Activated gamma-delta T cell treated with Interleukin-2 at 50 U/mL for 16 hours (primary cell): Measurements from ENCODE around the gene MSLN.

ENCODE experiments used
- DNase-seq: peaks from one replicate; pipeline ENCODE4 v3.0.0-alpha.2; 2020

Gene MSLN

GRCh38 chr16:813916-814412, 53.4 kb downstream of the MSLN start:
- no peak for DNase-seq

GRCh38 chr16:814974-815373, 54.4 kb downstream of the MSLN start:
- no peak for DNase-seq

DNA sequence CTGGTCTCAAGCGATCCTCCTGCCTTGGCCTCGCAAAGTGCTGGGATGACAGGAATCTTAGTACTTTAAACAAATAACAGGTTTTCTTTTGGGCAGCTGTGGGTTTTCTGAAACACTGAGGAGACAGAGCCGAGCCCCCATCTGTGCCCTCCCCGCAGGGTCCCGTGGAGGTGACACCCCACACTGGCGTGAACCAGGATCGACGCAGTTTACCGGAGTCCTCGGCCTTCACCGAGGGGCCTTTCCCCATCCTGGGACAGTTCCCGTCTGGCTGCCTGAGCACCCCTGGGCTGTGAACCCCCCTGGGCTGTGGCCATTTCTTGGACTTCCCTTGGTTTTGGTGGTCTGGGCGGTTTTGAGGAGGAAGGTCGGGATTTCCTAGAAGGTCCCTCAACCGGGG, 55.3 kb downstream of the MSLN start:
- DNase-seq: no peak

DNA sequence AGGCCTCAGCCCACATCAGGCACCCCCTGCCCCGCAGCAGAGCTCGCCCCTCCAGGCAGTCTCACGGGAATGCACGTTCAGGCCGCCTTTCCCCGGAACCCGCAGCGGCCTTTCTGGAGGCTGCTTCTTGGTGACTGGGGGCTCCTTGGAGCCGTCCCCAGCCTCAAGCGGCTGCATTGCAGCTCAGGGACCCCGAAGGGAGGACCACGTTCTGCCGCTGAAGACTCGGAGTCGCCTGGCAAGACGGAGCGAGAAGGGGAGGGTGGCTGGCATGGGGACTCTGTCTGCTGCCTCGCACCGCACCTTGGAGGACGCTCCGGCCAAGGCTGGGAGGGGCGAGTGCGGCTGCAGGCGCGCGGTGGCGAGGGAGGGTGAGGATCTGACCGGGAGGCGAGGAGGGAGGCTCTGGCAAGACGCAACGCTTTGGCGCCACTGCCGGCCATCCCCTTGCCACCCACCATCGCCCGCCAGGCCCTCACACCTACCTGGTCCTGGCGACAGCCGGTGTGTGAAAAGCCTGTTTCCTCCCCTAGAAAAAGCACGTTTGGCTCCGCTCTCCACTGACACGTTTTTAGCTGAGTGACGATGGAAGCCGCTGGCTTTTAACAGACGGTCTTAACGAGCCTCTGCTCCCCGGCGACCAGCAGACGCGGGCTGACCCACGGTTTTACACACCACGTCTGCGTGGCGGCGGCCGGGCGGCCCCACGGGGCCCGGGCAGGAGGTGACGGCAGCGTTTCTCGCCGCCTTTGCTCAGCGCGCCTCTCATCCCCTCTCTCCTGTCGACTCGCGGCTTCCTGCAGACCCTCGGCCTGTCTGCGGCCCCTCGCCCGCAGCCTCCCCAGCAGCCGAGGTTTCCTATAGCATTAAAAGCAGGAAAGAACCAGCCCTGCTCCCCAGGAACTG, 56.7 kb downstream of the MSLN start:
- DNase-seq: no peak

DNA sequence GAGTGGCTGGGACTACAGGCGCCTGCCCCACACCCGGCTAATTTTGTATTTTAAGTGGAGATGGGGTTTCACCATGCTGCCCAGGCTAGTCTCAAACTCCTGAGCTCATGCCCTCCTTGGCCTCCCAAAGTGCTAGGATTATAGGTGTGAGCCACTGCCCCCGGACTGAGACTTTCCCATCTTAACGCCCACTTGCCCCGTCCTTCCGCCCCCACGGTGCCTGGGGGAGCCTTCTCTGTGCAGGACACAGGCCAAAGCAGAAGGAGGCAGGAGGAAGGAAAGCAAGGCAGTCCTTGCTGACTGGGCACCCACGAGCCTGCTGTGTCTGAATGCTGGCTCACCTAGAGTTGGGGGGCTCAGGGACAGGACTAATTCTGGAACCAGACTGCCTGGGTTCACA, 57.6 kb downstream of the MSLN start:
- DNase-seq: no peak
